Globus pallidus (tissue), 1 donor: ENCODE results near the gene JSRP1.

ENCODE experiments used
- DNase-seq: peaks from one replicate; pipeline ENCODE4 v3.0.0-alpha.2; 2015; ENCODE audit warnings: low spot score

JSRP1 gene

GRCh38 chr19:2216361-2217225, 39.6 kb downstream of the JSRP1 start:
- DNase-seq = no peak

GRCh38 chr19:2215281-2215751, 40.9 kb downstream of the JSRP1 start:
- no peak for DNase-seq

- DNase-seq = no peak
Measured at GRCh38 chr19:2214251-2214650, 42.0 kb downstream of the JSRP1 start.

GRCh38 chr19:2213799-2214198, 42.4 kb downstream of the JSRP1 start:
- DNase-seq = peak; percentile 24

- DNase-seq = no peak
Measured at GRCh38 chr19:2212861-2213711, 43.1 kb downstream of the JSRP1 start.

- DNase-seq = no peak
Measured at GRCh38 chr19:2210987-2211740, 45.1 kb downstream of the JSRP1 start.

GRCh38 chr19:2210206-2210605, 46.0 kb downstream of the JSRP1 start:
- no peak for DNase-seq

GRCh38 chr19:2209408-2209807, 46.8 kb downstream of the JSRP1 start:
- DNase-seq = no peak

GRCh38 chr19:2208975-2209374, 47.2 kb downstream of the JSRP1 start:
- no peak for DNase-seq

GRCh38 chr19:2207991-2208860, 48.0 kb downstream of the JSRP1 start:
- DNase-seq = no peak

- no peak for DNase-seq
Measured at GRCh38 chr19:2207008-2207407, 49.2 kb downstream of the JSRP1 start.

GRCh38 chr19:2202366-2202765, 53.9 kb downstream of the JSRP1 start:
- DNase-seq = no peak
